HG03378 (cell line): Measurements from ENCODE around the gene TRAPPC5.

Experiments used
- ATAC-seq: cut with Tn5 transposase; IDR thresholded peaks from one replicate; pipeline ENCODE4 v1.9.1; 2021; ENCODE audit warnings: mild to moderate bottlenecking, moderate library complexity; ENCODE audit not compliant: unreplicated experiment

TRAPPC5 gene

GRCh38 chr19:7645656-7646425, 34.8 kb upstream of the TRAPPC5 start:
- ATAC-seq, result no peak

- ATAC-seq, result no peak
These were observed 34.3 kb upstream of the TRAPPC5 start for GRCh38 chr19:7646426-7646700.

GRCh38 chr19:7647156-7647555, 33.5 kb upstream of the TRAPPC5 start:
- ATAC-seq, result no peak

- ATAC-seq, result no peak
These were observed 32.2 kb upstream of the TRAPPC5 start for GRCh38 chr19:7648265-7649014.

GRCh38 chr19:7650148-7650547, 30.5 kb upstream of the TRAPPC5 start:
- no peak for ATAC-seq

GRCh38 chr19:7652061-7652641, 28.5 kb upstream of the TRAPPC5 start:
- peak; percentile 46 for ATAC-seq

GRCh38 chr19:7654401-7654800, 26.2 kb upstream of the TRAPPC5 start:
- ATAC-seq, result no peak

- no peak for ATAC-seq
These were observed 25.1 kb upstream of the TRAPPC5 start for GRCh38 chr19:7655581-7655980.

- no peak for ATAC-seq
These were observed 23.4 kb upstream of the TRAPPC5 start for GRCh38 chr19:7657131-7657751.

GRCh38 chr19:7658219-7658686, 22.4 kb upstream of the TRAPPC5 start:
- ATAC-seq, result no peak

- ATAC-seq, result no peak
These were observed 18.7 kb upstream of the TRAPPC5 start for GRCh38 chr19:7661744-7662538.

GRCh38 chr19:7662657-7663056, 18.0 kb upstream of the TRAPPC5 start:
- ATAC-seq, result no peak

- ATAC-seq, result no peak
These were observed 16.9 kb upstream of the TRAPPC5 start for GRCh38 chr19:7663706-7664105.

GRCh38 chr19:7665076-7665475, 15.6 kb upstream of the TRAPPC5 start:
- ATAC-seq, result no peak

- no peak for ATAC-seq
These were observed 11.8 kb upstream of the TRAPPC5 start, which contains the start of gene RETN for GRCh38 chr19:7668842-7669241. Gene RETN (plus strand): TSS chr19:7669049. CDS start chr19:7669327, 278 bp downstream.

- no peak for ATAC-seq
These were observed 11.0 kb upstream of the TRAPPC5 start for GRCh38 chr19:7669641-7670040.

GRCh38 chr19:7670150-7670783, 10.4 kb upstream of the TRAPPC5 start:
- no peak for ATAC-seq

GRCh38 chr19:7670790-7671189, 9.8 kb upstream of the TRAPPC5 start:
- no peak for ATAC-seq

- no peak for ATAC-seq
These were observed 8.1 kb upstream of the TRAPPC5 start for GRCh38 chr19:7672522-7672921.
